Measurements from ENCODE around the gene DRC1.

The DRC1 gene

GRCh38 chr2:26487192-26487591 lies 85.5 kb downstream of the DRC1 start:
- in situ Hi-C loops (cut with HindIII; ENCODE audit: low sequenced_read_pairs), result no loop called here
- DNase-seq (ENCODE audit: low read depth), result no peak
- H3K4me3 ChIP-seq (ENCODE audit: low read depth, low read length), result no peak overlapping the region
- TF ChIP-seq, protein P1, sequence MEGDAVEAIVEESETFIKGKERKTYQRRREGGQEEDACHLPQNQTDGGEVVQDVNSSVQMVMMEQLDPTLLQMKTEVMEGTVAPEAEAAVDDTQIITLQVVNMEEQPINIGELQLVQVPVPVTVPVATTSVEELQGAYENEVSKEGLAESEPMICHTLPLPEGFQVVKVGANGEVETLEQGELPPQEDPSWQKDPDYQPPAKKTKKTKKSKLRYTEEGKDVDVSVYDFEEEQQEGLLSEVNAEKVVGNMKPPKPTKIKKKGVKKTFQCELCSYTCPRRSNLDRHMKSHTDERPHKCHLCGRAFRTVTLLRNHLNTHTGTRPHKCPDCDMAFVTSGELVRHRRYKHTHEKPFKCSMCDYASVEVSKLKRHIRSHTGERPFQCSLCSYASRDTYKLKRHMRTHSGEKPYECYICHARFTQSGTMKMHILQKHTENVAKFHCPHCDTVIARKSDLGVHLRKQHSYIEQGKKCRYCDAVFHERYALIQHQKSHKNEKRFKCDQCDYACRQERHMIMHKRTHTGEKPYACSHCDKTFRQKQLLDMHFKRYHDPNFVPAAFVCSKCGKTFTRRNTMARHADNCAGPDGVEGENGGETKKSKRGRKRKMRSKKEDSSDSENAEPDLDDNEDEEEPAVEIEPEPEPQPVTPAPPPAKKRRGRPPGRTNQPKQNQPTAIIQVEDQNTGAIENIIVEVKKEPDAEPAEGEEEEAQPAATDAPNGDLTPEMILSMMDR (IDR thresholded peaks at IDR 0.05; ENCODE audit: low read depth, low read length, missing control alignments), result no peak

DNA sequence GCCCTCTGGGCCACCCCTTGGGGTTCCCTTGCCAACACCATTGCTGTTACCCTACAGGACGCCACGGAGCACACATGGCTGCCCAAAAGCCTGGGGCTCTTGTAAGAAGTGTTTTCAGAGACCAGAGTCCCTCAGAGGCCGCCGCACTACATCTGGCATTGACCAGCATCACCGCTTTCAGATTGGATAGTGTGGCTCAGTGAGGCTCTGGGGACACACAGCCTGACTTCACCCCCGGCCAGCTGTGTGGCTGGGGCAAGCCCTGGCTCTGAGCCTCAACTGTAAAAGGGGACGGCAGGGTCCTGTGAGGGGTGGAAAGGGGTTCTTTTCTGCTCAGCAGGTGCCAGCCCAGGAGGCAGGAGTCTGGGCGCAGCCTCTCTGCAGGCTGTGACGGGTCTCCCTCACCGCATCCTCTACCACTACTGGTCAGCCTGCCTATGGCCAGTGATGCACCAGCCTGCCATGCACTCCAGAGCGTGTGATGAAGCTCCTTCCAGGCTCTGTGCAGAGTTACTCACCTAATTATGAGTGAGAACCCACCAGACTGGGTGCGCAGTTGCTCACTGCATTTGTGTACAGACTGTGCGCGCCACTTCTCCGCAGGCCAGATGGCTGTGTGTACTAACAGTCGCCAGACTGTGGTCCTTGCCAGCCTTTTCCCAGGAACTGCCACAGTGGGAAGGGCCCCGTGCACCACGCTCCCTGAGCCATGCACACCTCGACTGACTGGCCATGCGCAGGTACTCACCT lies 86.9 kb downstream of the DRC1 start:
- TF ChIP-seq, protein P1 (IDR thresholded peaks at IDR 0.05; ENCODE audit: low read depth, low read length, missing control alignments), result no peak
- in situ Hi-C loops (cut with HindIII; ENCODE audit: low sequenced_read_pairs), result no loop called here
- DNase-seq (ENCODE audit: low read depth), result no peak
- H3K4me3 ChIP-seq (ENCODE audit: low read depth, low read length), result no peak overlapping the region

- no peak for DNase-seq (ENCODE audit: low read depth)
- in situ Hi-C loops (cut with HindIII; ENCODE audit: low sequenced_read_pairs), result no loop called here
- TF ChIP-seq, protein P1 (IDR thresholded peaks at IDR 0.05; ENCODE audit: low read depth, low read length, missing control alignments), result no peak
Measured at GRCh38 chr2:26489213-26489850, 87.6 kb downstream of the DRC1 start.

GRCh38 chr2:26491563-26492167 lies 89.9 kb downstream of the DRC1 start:
- no peak overlapping the region for H3K4me3 ChIP-seq (ENCODE audit: low read depth, low read length)
- TF ChIP-seq, protein P1 (IDR thresholded peaks at IDR 0.05; ENCODE audit: low read depth, low read length, missing control alignments), result no peak
- DNase-seq (ENCODE audit: low read depth), result no peak
- in situ Hi-C loops (cut with HindIII; ENCODE audit: low sequenced_read_pairs), result no loop called here

More at GRCh38 chr2:26489213-26489850, 87.6 kb downstream of the DRC1 start:
- H3K4me3 ChIP-seq (ENCODE audit: low read depth, low read length), result no peak overlapping the region

GRCh38 chr2:26492749-26493515 lies 91.2 kb downstream of the DRC1 start:
- no peak overlapping the region for H3K4me3 ChIP-seq (ENCODE audit: low read depth, low read length)
- no peak for DNase-seq (ENCODE audit: low read depth)
- TF ChIP-seq, protein P1 (IDR thresholded peaks at IDR 0.05; ENCODE audit: low read depth, low read length, missing control alignments), result no peak
- in situ Hi-C loops (cut with HindIII; ENCODE audit: low sequenced_read_pairs), result no loop called here

DNA sequence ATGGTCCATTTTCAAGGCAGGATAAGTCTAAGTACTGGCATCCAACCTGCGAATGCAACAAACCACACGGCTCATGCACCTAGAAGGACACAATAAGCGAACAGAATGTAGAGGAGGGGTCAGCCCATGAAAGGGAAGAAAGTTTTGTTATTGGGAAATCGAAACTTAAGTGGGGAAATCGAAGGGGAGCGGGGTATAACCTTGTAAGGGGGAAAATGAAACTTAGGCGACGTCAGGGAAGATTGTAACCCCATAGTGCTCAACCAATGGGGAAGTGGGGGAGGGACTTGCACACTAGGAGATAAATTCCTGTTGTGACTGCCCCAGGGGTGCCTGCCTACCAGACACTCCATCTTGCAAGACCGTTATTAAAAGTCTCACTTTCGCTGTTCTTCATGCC lies 91.8 kb downstream of the DRC1 start:
- TF ChIP-seq, protein P1 (IDR thresholded peaks at IDR 0.05; ENCODE audit: low read depth, low read length, missing control alignments), result no peak
- DNase-seq (ENCODE audit: low read depth), result no peak
- in situ Hi-C loops (cut with HindIII; ENCODE audit: low sequenced_read_pairs), result no loop called here
- H3K4me3 ChIP-seq (ENCODE audit: low read depth, low read length), result no peak overlapping the region
